ENCODE measurements around the gene NTM. TPM values are rescaled to one million over a fixed set of nuclear protein-coding genes. Genes with fewer than 3 reads are reported as not detected.

The NTM gene
- total and polyA plus RNA-seq, 7 donors = 0.07 to 1.1 (median 0.22) TPM; not detected in 2

DNA sequence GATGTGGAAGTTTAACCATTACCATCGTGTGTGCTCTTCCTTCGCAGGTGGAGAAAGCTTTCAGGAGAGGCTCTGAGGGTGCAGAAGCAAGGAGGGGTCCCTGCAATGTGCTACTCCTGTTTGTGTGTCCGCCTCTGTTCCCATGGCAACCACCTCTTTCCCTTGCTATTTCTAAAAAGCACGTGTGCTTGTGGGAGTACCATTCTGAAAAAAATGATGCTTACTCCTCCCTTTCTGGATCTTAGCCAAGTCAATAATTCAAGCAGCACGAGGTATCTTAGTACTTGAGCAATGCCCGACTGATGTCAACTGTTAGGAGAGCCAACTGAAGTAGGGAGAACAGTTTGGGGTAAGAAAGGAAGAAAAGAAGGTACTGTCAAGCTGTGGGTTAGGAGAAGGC is 628.7 kb downstream of the NTM start:
- H3K36me3 ChIP-seq (ENCODE audit: insufficient read depth in 1 of 2, low read depth in 1 of 2) = no peaks in the 10 kb centered on the region
- no peak for TF ChIP-seq CTCF (IDR thresholded peaks at IDR 0.05)
- WGBS, 3 donors = 35 to 39% (median 35%) methylated on average over 6 of the region's 6 CpGs
- DNase-seq (no peak), ATAC-seq (no peak)
- no peaks in the 10 kb centered on the region for H3K4me1 ChIP-seq
- H3K27me3 ChIP-seq (ENCODE audit: insufficient read depth in 3 of 3, low read length in 2 of 3) = peaks cover 0 to 2% (median 0%) of the 10 kb centered on the region in 3 donors
- no peaks in the 10 kb centered on the region for H3K9me3 ChIP-seq
- no peak overlapping the region for H3K4me3 ChIP-seq
- intact Hi-C loops (cut with DNase I) = no loop called here
- H3K27ac ChIP-seq = no peak overlapping the region

- no peak overlapping the region for H3K4me3 ChIP-seq
- H3K9me3 ChIP-seq = no peaks in the 10 kb centered on the region
- peaks cover 0 to 2% (median 0%) of the 10 kb centered on the region in 3 donors for H3K27me3 ChIP-seq (ENCODE audit: insufficient read depth in 3 of 3, low read length in 2 of 3)
- intact Hi-C loops (cut with DNase I) = no loop called here
- TF ChIP-seq CTCF (IDR thresholded peaks at IDR 0.05) = no peak
- no peak overlapping the region for H3K27ac ChIP-seq
- 90 to 100% (median 92%) methylated on average over 1 of the region's 1 CpG for WGBS, 3 donors
- no peaks in the 10 kb centered on the region for H3K4me1 ChIP-seq
- no peaks in the 10 kb centered on the region for H3K36me3 ChIP-seq (ENCODE audit: insufficient read depth in 1 of 2, low read depth in 1 of 2)
- DNase-seq (no peak), ATAC-seq (no peak)
These were observed 629.5 kb downstream of the NTM start for GRCh38 chr11:131999955-132000354.

GRCh38 chr11:132005887-132006286 is 635.5 kb downstream of the NTM start:
- no peak overlapping the region for H3K4me3 ChIP-seq
- intact Hi-C loops (cut with DNase I) = no loop called here
- ATAC-seq (no peak), DNase-seq (no peak)
- 90 to 97% (median 92%) methylated on average over 4 of the region's 4 CpGs for WGBS, 3 donors
- no peak for TF ChIP-seq CTCF (IDR thresholded peaks at IDR 0.05)
- H3K36me3 ChIP-seq (ENCODE audit: insufficient read depth in 1 of 2, low read depth in 1 of 2) = no peaks in the 10 kb centered on the region
- no peak overlapping the region for H3K27ac ChIP-seq
- H3K27me3 ChIP-seq (ENCODE audit: insufficient read depth in 3 of 3, low read length in 2 of 3) = peaks cover 0 to 2% (median 0%) of the 10 kb centered on the region in 3 donors
- no peaks in the 10 kb centered on the region for H3K9me3 ChIP-seq
- no peaks in the 10 kb centered on the region for H3K4me1 ChIP-seq

DNA sequence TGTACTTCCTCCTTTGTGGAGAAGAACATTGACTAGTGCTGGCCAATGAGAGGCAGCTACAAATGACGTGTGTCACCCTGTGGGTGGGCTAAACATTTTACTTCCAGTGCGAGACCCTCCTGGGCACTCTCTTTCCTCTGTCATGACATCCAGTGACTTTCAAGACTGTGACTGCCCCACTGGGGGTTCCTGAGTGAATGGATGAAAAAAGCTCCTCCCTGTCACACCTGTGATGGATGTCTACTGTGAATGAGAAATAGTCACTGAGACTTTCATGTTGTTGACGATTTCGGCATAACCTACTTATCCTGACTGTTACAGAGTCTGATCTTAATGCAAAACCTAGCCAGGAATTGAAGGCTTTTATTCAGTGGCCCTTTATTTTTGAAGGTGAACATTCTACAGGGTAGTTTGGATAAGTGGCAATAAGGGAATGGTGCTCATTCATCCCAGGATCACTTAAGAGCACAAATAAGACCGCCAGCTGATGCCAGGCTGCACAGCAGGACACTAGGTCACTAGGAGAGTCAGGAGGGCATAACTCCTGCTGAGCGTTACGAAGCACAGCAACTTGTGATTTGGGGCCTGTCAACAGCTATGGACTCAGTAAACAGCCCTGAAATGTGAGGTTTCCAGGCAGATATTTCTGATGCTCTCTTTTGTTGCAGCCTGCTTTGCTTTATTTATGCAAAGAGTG is 636.6 kb downstream of the NTM start:
- ATAC-seq (no peak), DNase-seq (no peak)
- Histone ChIP-seq H3K27me3 (ENCODE audit: insufficient read depth in 3 of 3, low read length in 2 of 3) (peaks cover 0 to 2% (median 0%) of the 10 kb centered on the region in 3 donors), H3K4me1 (no peaks in the 10 kb centered on the region), H3K4me3 (no peak overlapping the region), H3K36me3 (ENCODE audit: insufficient read depth in 1 of 2, low read depth in 1 of 2) (no peaks in the 10 kb centered on the region), H3K9me3 (no peaks in the 10 kb centered on the region), H3K27ac (no peak overlapping the region)
- TF ChIP-seq CTCF (IDR thresholded peaks at IDR 0.05) = no peak
- WGBS, 3 donors = 74 to 82% (median 75%) methylated on average over 7 of the region's 7 CpGs
- intact Hi-C loops (cut with DNase I) = no loop called here

DNA sequence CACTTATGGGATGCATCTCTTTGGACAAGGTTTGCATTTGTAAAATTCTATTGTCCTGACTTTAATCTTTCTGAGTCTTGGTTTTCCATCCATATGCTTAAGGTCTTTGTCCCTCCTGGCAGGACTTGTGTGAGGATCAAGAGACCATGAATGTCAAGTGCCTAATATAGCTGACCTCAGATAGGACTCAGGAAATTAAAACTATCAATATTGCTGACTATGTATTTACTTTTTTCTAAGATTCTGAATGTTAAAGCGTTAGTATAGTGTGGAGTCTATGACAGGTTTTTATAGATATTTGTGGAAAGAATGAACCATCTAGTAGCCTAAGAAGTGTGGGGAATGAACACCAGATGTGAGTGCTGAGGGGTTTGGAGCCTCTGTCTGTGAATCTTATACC is 637.8 kb downstream of the NTM start:
- H3K4me1 ChIP-seq = no peaks in the 10 kb centered on the region
- H3K4me3 ChIP-seq = no peak overlapping the region
- DNase-seq (no peak), ATAC-seq (no peak)
- no peak for TF ChIP-seq CTCF (IDR thresholded peaks at IDR 0.05)
- H3K27me3 ChIP-seq (ENCODE audit: insufficient read depth in 3 of 3, low read length in 2 of 3) = peaks cover 0 to 2% (median 0%) of the 10 kb centered on the region in 3 donors
- H3K27ac ChIP-seq = no peak overlapping the region
- H3K9me3 ChIP-seq = no peaks in the 10 kb centered on the region
- 55 to 89% (median 68%) methylated on average over 1 of the region's 1 CpG for WGBS, 3 donors
- H3K36me3 ChIP-seq (ENCODE audit: insufficient read depth in 1 of 2, low read depth in 1 of 2) = no peaks in the 10 kb centered on the region
- intact Hi-C loops (cut with DNase I) = no loop called here

Data from psoas muscle (tissue), 8 donors.